ENCODE measurements around the gene LY6G6D.

LY6G6D gene

DNA sequence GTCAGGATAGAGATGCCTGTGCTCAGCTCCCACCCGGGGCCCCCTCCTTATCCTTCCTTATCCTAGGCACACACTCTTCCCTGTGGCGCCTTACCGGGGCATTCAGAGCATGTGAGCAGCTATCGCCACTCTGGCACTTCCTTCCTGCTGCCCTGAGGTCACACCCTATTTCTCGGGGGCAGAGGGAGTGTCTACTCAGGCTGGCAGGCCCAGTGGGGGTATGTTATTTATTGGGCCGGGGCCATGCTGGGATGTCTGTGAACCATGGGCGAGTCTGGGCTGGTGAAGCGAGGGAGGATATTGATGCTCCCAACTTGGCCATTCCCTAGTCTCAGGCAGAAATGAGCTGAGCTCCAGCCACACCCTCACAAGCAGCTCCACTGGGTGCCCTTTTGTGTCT lies 3.9 kb upstream of the LY6G6D start:
- TF ChIP-seq, protein P1, sequence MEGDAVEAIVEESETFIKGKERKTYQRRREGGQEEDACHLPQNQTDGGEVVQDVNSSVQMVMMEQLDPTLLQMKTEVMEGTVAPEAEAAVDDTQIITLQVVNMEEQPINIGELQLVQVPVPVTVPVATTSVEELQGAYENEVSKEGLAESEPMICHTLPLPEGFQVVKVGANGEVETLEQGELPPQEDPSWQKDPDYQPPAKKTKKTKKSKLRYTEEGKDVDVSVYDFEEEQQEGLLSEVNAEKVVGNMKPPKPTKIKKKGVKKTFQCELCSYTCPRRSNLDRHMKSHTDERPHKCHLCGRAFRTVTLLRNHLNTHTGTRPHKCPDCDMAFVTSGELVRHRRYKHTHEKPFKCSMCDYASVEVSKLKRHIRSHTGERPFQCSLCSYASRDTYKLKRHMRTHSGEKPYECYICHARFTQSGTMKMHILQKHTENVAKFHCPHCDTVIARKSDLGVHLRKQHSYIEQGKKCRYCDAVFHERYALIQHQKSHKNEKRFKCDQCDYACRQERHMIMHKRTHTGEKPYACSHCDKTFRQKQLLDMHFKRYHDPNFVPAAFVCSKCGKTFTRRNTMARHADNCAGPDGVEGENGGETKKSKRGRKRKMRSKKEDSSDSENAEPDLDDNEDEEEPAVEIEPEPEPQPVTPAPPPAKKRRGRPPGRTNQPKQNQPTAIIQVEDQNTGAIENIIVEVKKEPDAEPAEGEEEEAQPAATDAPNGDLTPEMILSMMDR (IDR thresholded peaks at IDR 0.05; ENCODE audit: borderline replicate concordance, insufficient read depth, low read depth, low read length), result no peak

DNA sequence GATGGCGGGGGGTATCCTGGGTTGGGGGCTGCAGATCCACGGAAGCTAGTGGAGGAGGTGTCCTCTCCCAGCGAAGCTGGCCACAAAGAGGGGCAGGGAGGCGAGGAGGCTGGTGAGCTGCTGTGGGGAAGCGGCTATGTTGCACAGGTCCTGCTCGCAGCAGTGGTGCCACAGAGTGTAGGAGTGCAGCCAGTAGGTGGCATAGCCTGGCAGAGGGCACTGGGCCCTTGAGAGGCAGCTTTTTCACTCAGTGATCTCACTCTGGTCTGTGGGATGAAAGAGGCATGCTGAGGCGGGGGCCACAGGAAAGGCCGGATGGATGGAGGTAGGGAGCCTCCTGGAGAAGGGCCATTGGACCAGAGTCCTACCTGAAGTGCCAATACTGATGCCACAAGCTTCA lies 2.9 kb upstream of the LY6G6D start:
- no peak overlapping the region for H3K4me3 ChIP-seq (ENCODE audit: low read depth, low read length)
- TF ChIP-seq, protein P1 (IDR thresholded peaks at IDR 0.05; ENCODE audit: borderline replicate concordance, insufficient read depth, low read depth, low read length), result peak; percentile 10; the same call in 1 of the 2 replicates

More for the DNA sequence above, 3.9 kb upstream of the LY6G6D start:
- no peak overlapping the region for H3K4me3 ChIP-seq (ENCODE audit: low read depth, low read length)

DNA sequence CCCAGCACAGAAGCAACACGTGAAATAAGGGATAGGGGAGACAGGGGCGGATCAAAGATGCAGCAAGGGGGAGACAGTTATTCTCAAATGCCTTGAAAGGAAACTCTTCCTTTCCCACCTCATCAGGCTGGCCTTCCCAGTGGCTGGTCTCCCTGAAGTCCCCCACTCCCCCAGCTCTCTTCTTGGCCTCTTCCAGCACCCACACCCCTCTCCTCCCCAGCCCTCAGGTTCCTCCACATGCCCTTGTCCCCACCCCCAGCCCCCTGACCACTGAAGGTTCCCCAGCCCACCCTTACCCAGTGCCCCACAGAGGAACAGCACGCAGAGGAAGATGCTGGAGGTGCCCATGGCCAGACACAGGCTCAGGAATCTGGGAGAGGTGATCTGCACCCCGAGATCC lies 1.7 kb upstream of the LY6G6D start:
- TF ChIP-seq, protein P1 (IDR thresholded peaks at IDR 0.05; ENCODE audit: borderline replicate concordance, insufficient read depth, low read depth, low read length), result no peak
- H3K4me3 ChIP-seq (ENCODE audit: low read depth, low read length), result no peak overlapping the region

DNA sequence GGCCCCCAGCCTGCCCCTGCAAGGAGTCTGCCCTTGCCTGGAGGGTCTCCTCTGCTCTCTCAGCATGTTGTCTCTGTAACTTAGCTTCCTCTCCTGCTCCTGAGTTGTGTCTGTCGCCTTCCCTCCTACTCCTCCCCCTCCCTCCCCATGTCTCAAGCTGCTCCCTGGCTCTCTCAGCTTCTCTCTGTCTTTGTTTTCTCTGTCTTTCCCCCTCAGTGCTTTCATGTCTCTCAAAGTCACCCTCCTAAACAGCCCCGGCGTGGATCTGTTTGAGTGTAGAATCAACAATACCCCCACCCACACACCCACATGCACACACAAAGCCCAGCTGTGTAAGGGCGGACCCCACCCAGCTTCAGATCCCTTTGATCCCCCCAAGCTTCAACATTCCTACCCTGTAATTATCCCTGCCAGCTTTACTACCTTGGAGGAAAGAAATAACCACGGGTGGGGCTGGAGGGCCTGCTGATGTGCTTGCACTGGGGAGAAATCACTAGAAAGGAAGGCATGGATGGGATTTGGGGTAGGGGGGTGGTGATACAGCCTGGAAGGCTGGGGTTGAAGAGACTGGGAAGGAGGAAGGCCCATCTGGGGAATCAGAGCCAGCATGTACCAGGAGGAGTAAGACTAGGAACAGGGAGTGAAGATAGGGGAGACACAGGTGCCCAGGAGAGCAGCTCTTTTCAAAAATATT lies 1.0 kb upstream of the LY6G6D start:
- H3K4me3 ChIP-seq (ENCODE audit: low read depth, low read length), result no peak overlapping the region
- TF ChIP-seq, protein P1 (IDR thresholded peaks at IDR 0.05; ENCODE audit: borderline replicate concordance, insufficient read depth, low read depth, low read length), result no peak

DNA sequence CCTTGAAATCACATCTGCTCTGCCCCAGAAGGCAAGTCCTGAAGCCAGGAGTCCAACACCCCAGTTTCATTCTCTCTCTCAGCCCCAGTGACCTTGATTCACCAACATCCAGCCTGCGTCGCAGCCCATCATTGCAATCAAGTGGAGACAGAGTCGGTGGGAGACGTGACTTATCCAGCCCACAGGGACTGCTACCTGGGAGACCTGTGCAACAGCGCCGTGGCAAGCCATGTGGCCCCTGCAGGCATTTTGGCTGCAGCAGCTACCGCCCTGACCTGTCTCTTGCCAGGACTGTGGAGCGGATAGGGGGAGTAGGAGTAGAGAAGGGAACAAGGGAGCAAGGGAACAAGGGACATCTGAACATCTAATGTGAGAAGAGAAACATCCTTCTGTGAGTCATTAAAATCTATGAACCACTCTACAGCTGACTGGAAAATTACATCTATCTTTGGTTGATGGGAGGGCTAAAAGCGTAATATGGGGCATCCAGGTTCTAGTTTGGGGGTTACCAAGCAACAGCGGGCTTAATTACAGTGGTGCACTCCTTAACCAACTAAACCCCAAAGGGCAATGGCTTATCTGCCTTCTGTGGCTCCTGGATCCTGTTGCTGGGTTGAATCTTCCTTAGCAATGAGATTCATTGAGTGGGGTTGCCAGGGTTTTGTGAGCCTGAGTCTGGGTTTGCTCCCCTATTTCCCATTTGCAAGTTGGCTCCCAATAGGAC lies 2.5 kb downstream of the LY6G6D start:
- TF ChIP-seq, protein P1 (IDR thresholded peaks at IDR 0.05; ENCODE audit: borderline replicate concordance, insufficient read depth, low read depth, low read length), result 0 out of 2 replicates have a peak, but pooled peaks have one; percentile 4

DNA sequence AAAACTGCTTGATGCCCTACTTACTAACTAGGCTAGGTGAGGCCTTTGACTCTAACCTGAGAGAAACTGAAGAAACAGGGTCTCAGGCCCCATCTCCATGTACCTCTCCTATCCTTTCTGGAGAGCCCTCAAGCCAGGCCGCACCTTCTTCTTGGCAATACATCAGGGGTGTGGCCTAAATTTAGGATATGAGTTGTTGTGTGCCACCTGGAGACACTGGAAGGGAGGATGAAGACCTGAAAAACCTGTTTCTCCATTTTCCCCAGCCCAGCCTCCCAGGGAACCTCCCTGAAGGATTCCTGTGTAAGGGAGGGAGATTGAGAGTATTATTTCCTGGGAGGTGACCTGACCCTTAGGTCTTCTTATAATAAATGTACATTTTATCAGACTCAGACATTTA lies 3.1 kb downstream of the LY6G6D start:
- H3K4me3 ChIP-seq (ENCODE audit: low read depth, low read length), result no peak overlapping the region
- TF ChIP-seq, protein P1 (IDR thresholded peaks at IDR 0.05; ENCODE audit: borderline replicate concordance, insufficient read depth, low read depth, low read length), result no peak

More for the DNA sequence above, 2.5 kb downstream of the LY6G6D start:
- H3K4me3 ChIP-seq (ENCODE audit: low read depth, low read length), result no peak overlapping the region

DNA sequence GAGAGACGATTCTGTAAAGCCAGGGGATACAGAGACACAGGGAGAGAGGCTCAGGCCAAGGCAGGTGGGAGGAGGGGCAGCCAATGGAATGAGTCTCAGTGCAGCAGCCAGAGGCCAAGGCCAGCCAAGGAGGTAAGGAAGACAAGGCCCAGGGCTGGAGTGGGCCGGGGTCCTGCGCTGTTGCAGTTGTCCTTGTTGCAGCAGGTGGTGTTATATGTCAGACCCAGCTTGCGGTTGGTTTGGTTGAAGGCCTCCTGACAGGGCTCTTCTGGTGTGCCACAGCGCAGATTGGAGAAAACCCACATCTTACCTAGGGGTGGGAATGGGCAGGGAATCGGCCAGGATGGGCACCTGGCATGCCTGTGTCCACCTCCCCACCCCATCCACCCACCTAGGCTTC lies 3.9 kb downstream of the LY6G6D start:
- no peak overlapping the region for H3K4me3 ChIP-seq (ENCODE audit: low read depth, low read length)
- TF ChIP-seq, protein P1 (IDR thresholded peaks at IDR 0.05; ENCODE audit: borderline replicate concordance, insufficient read depth, low read depth, low read length), result no peak

All from GM12875 (cell line).